Measurements from ENCODE around the gene TPRG1L. TPM values are rescaled to one million over a fixed set of nuclear protein-coding genes. Genes with fewer than 3 reads are reported as not detected.

Gene TPRG1L
- total RNA-seq, 2 experiments from 2014 or later, result 9.2 to 10.4 TPM

GRCh38 chr1:3678361-3679097 is 53.7 kb downstream of the TPRG1L start:
- ChIA-PET POLR2A (no interaction called here), CTCF (no interaction called here)
- Mint-ChIP-seq H3K4me3 (no peak overlapping the region), H3K27ac (no peak overlapping the region), H3K36me3 (no peaks in the 10 kb centered on the region), H3K4me1 (ENCODE audit: low read depth) (peaks cover 14% of the 10 kb centered on the region), H3K27me3 (peaks cover 9% of the 10 kb centered on the region), H3K9me3 (no peaks in the 10 kb centered on the region)
- intact Hi-C loops (cut with micrococcal nuclease), result no loop called here
- no peak for DNase-seq

- no peak for DNase-seq
- H3K9me3 Mint-ChIP-seq, result no peaks in the 10 kb centered on the region
- POLR2A ChIA-PET, result no interaction called here
- H3K4me3 Mint-ChIP-seq, result no peak overlapping the region
- H3K4me1 Mint-ChIP-seq (ENCODE audit: low read depth), result peaks cover 13% of the 10 kb centered on the region
- peaks cover 8% of the 10 kb centered on the region for H3K27me3 Mint-ChIP-seq
- CTCF ChIA-PET, result no interaction called here
- no peaks in the 10 kb centered on the region for H3K36me3 Mint-ChIP-seq
- no peak overlapping the region for H3K27ac Mint-ChIP-seq
- intact Hi-C loops (cut with micrococcal nuclease), result no loop called here
Observed at GRCh38 chr1:3679098-3679555, 54.3 kb downstream of the TPRG1L start.

Other genes with a start within 250 kb of the TPRG1L start
- under 1 TPM; 0.17 to 0.24 TPM for gene ARHGEF16, start 170.3 kb upstream of the TPRG1L start, total RNA-seq
- 1 to 10 TPM; 6.8 to 9.8 TPM for gene MEGF6, start 13.5 kb upstream of the TPRG1L start, total RNA-seq
- 10 to 100 TPM; 34.5 to 34.6 TPM for gene WRAP73, start 25.1 kb downstream of the TPRG1L start, total RNA-seq
- gene TP73, start 27.5 kb downstream of the TPRG1L start, total RNA-seq, result under 1 TPM; 0.62 to 0.65 TPM
- not detected for gene CCDC27, start 127.4 kb downstream of the TPRG1L start, total RNA-seq
- 1 to 10 TPM; 2.5 to 2.9 TPM for gene SMIM1, start 147.7 kb downstream of the TPRG1L start, total RNA-seq
- 10 to 100 TPM; 26.1 to 29.2 TPM for gene LRRC47, start 171.5 kb downstream of the TPRG1L start, total RNA-seq
- 10 to 100 TPM; 29.0 to 32.8 TPM for gene CEP104, start 232.2 kb downstream of the TPRG1L start, total RNA-seq
- 1 to 10 TPM; 7.5 to 8.3 TPM for gene DFFB, start 232.5 kb downstream of the TPRG1L start, total RNA-seq

All from activated CD4-positive, alpha-beta memory T cell treated with anti-CD3 and anti-CD28 coated beads for 36 hours (primary cell).